Testis (tissue), 3 donors: Measurements from ENCODE around the gene NAMPT. TPM values are rescaled to one million over a fixed set of nuclear protein-coding genes. Genes with fewer than 3 reads are reported as not detected.

ENCODE experiments used
- DNase-seq: peaks from one replicate; pipeline ENCODE4 v3.0.0-alpha.2; 2019
- H3K27ac ChIP-seq, 2 donors: fragments of 200-600 bp; sonication (generic); one replicate each; pipeline ENCODE4 v1.5.1; 2019
- H3K27me3 ChIP-seq: fragments of 200-600 bp; sonication (generic); one replicate; pipeline ENCODE4 v1.5.1; 2019
- H3K36me3 ChIP-seq: fragments of 200-600 bp; sonication (generic); one replicate; pipeline ENCODE4 v1.5.1; 2017; ENCODE audit warnings: low read depth; ENCODE audit errors: missing control alignments
- H3K4me1 ChIP-seq: fragments of 200-600 bp; sonication (generic); one replicate; pipeline ENCODE4 v1.5.1; 2019
- H3K4me3 ChIP-seq, 2 donors: fragments of 200-600 bp; sonication (generic); one replicate each; pipeline ENCODE4 v1.5.1; 2017 to 2019
- H3K9me3 ChIP-seq: fragments of 200-600 bp; sonication (generic); one replicate; pipeline ENCODE4 v1.5.1; 2017
- CTCF ChIP-seq, 3 experiments: fragments of 450-650 bp in 2 of 3; fragments of 200-600 bp in 1 of 3; sonication (generic) in 1 of 3; IDR thresholded peaks; one replicate each; pipeline ENCODE4 v1.5.1; 2016 to 2019; ENCODE audit warnings: antibody characterized with exemption in 3 of 3, mild to moderate bottlenecking in 2 of 3, moderate library complexity in 1 of 3
- POLR2A ChIP-seq: fragments of 450-650 bp; IDR thresholded peaks from one replicate; pipeline ENCODE4 v1.6.1; 2017; ENCODE audit warnings: antibody characterized with exemption, mild to moderate bottlenecking, moderate library complexity
- WGBS, 2 donors: methylation state at CpG; one replicate each; pipeline ENCODE4 v1.1.5; 2018; 5-methylcytosine and 5-hydroxymethylcytosine counted together
- intact Hi-C: fragments of 100-400 bp; cut with DNase I; formaldehyde crosslinking; loops from one replicate; pipeline ENCODE4 v1.15.1; 2023; ENCODE audit warnings: low total_unique reads
- polyA plus RNA-seq: library from polyadenylated mRNA; stranded (reverse); fragments of 350-450 nt; fragmentation: Illumina TruSeq; extraction: RNeasy Lipid Tissue Mini Kit (QIAGEN cat#74804); gene quantifications from one replicate; pipeline ENCODE4 v1.2.3, GENCODE V29; 2014; ENCODE audit warnings: low read depth, low replicate concordance; ENCODE audit not compliant: insufficient read depth
- total RNA-seq, 2 donors: library from RNA; depleted of rRNA; stranded (reverse); fragments of >200 nt; gene quantifications; one replicate each; pipeline ENCODE4 v1.2.3, GENCODE V29; 2016

The NAMPT gene
- total and polyA plus RNA-seq, 3 donors from 2014 or later, result 28.6 to 60.4 (median 45.0) TPM

- no peak for TF ChIP-seq POLR2A
- no peak for TF ChIP-seq CTCF (IDR thresholded peaks at IDR 0.05)
- intact Hi-C loops, result no loop called here
- Histone ChIP-seq H3K4me1 (no peaks in the 10 kb centered on the region), H3K4me3 (no peak overlapping the region), H3K9me3 (no peaks in the 10 kb centered on the region), H3K27ac (no peak overlapping the region), H3K36me3 (no peaks in the 10 kb centered on the region), H3K27me3 (no peaks in the 10 kb centered on the region)
- 78 to 95% methylated on average over 2 of the region's 2 CpGs for WGBS, 2 donors
- no peak for DNase-seq
Observed at GRCh38 chr7:106222545-106222944, 62.2 kb downstream of the NAMPT start.

GRCh38 chr7:106220307-106220706 lies 64.5 kb downstream of the NAMPT start:
- DNase-seq, result no peak
- WGBS, 2 donors, result 97 to 100% methylated on average over 3 of the region's 3 CpGs
- TF ChIP-seq CTCF (IDR thresholded peaks at IDR 0.05) (no peak), POLR2A (no peak)
- intact Hi-C loops, result no loop called here
- Histone ChIP-seq H3K27me3 (no peaks in the 10 kb centered on the region), H3K4me1 (peaks cover 9% of the 10 kb centered on the region), H3K36me3 (no peaks in the 10 kb centered on the region), H3K9me3 (no peaks in the 10 kb centered on the region), H3K4me3 (no peak overlapping the region), H3K27ac (no peak overlapping the region)

GRCh38 chr7:106219170-106219569 lies 65.6 kb downstream of the NAMPT start:
- Histone ChIP-seq H3K27ac (no peak overlapping the region), H3K4me1 (peaks cover 9% of the 10 kb centered on the region), H3K36me3 (no peaks in the 10 kb centered on the region), H3K9me3 (no peaks in the 10 kb centered on the region), H3K27me3 (no peaks in the 10 kb centered on the region), H3K4me3 (no peak overlapping the region)
- intact Hi-C loops, result no loop called here
- DNase-seq, result no peak
- no peak for TF ChIP-seq POLR2A
- TF ChIP-seq CTCF (IDR thresholded peaks at IDR 0.05), result no peak
- 76 to 79% methylated on average over 3 of the region's 3 CpGs for WGBS, 2 donors

GRCh38 chr7:106218546-106218945 lies 66.2 kb downstream of the NAMPT start:
- Histone ChIP-seq H3K27me3 (no peaks in the 10 kb centered on the region), H3K36me3 (no peaks in the 10 kb centered on the region), H3K4me3 (no peak overlapping the region), H3K27ac (no peak overlapping the region), H3K9me3 (no peaks in the 10 kb centered on the region), H3K4me1 (peaks cover 9% of the 10 kb centered on the region)
- WGBS, 2 donors, result 89 to 94% methylated on average over 3 of the region's 3 CpGs
- TF ChIP-seq CTCF (IDR thresholded peaks at IDR 0.05) (no peak), POLR2A (no peak)
- intact Hi-C loops, result no loop called here
- no peak for DNase-seq

GRCh38 chr7:106216923-106217542 lies 67.8 kb downstream of the NAMPT start:
- no peaks in the 10 kb centered on the region for H3K36me3 ChIP-seq
- no peaks in the 10 kb centered on the region for H3K27me3 ChIP-seq
- no peak for TF ChIP-seq CTCF (IDR thresholded peaks at IDR 0.05)
- no peak for TF ChIP-seq POLR2A
- 34 to 35% methylated on average over 8 of the region's 8 CpGs for WGBS, 2 donors
- no peaks in the 10 kb centered on the region for H3K9me3 ChIP-seq
- intact Hi-C loops, result no loop called here
- DNase-seq, result peak; percentile 65
- peak overlapping the region in 1 of 2 donors; percentile 75 for H3K27ac ChIP-seq
- H3K4me1 ChIP-seq, result peaks cover 9% of the 10 kb centered on the region
- H3K4me3 ChIP-seq, result no peak overlapping the region
